ENCODE measurements around the gene CDK11A.
"Not testable (repeated sequence)": the region's sequence is repeated elsewhere in the genome, so short reads cannot be mapped to it uniquely, and the experiment has no call there.

The CDK11A gene

DNA sequence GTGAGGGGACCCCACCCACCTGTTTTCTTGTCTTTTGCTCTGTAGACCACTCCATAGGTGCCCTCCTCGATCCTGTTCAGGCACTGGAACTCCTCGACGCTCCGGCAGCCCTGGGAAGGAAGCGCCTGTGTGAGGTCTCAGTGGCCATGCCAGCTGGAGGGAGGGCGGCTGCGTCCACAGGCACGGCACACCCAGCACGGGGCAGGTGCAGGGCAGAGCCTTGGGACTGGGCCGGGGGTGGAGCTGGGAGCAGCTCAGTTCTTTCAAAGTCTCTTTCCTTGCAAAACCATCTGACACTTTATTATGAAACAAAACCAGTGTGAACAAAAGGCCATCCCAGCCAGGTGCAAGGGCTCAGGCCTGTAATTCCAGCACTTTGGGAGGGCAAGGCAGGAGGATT lies 18.5 kb downstream of the CDK11A start:
- not testable (repeated sequence) for H3K27ac ChIP-seq (ENCODE audit: low read depth, low read length); H3K4me3 ChIP-seq (ENCODE audit: low read depth, low read length); H3K9me3 ChIP-seq (ENCODE audit: control insufficient read depth, insufficient read depth, low read length); H3K9ac ChIP-seq (ENCODE audit: low read depth, low read length); H3K4me1 ChIP-seq (ENCODE audit: control insufficient read depth, insufficient read depth, low read length); H3K27me3 ChIP-seq (ENCODE audit: control insufficient read depth, insufficient read depth, low read length); H3K36me3 ChIP-seq (ENCODE audit: control insufficient read depth, insufficient read depth, low read length)

DNA sequence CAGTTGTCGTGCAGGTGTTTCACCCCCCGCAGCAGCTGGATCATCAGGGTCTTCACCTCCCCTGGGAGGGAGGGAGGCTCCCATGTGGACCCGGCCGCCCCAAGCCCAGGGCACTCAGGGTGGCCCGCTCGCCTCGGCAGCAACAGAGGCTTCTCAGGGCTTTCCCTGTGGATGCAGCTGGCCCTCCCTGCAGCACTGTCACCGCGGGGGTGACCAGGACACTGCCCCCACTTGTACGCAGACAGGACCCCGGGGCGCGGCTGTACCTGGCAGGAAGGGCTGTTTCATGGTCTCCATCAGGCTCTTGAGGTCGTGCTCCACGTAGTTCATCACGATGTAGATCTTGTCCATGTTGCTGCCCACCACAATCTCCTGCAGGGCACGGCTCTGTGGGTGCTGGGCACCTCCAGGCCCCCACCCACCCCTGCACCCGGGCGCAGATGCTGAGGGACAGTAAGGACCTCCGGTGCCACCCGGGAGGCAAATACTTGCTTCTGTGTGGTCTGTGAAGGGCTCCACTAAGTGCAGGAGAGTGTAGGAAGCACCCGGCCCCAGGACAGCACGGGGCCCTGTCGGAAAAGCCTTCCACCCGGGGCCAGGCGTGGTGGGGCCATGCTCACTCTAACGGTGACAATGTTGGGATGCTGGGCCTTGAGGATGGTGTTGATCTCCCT lies 19.7 kb downstream of the CDK11A start:
- not testable (repeated sequence) for H3K4me1 ChIP-seq (ENCODE audit: control insufficient read depth, insufficient read depth, low read length); H3K27ac ChIP-seq (ENCODE audit: low read depth, low read length); H3K9me3 ChIP-seq (ENCODE audit: control insufficient read depth, insufficient read depth, low read length); H3K27me3 ChIP-seq (ENCODE audit: control insufficient read depth, insufficient read depth, low read length); H3K36me3 ChIP-seq (ENCODE audit: control insufficient read depth, insufficient read depth, low read length); H3K4me3 ChIP-seq (ENCODE audit: low read depth, low read length); H3K9ac ChIP-seq (ENCODE audit: low read depth, low read length)

- H3K9me3 ChIP-seq (ENCODE audit: control insufficient read depth, insufficient read depth, low read length): no peaks in the 10 kb centered on the region
- peaks cover 7% of the 10 kb centered on the region; the same call in 1 of the 2 replicates for H3K36me3 ChIP-seq (ENCODE audit: control insufficient read depth, insufficient read depth, low read length)
- H3K4me3 ChIP-seq (ENCODE audit: low read depth, low read length): no peak overlapping the region
- no peak overlapping the region for H3K27ac ChIP-seq (ENCODE audit: low read depth, low read length)
- no peaks in the 10 kb centered on the region for H3K27me3 ChIP-seq (ENCODE audit: control insufficient read depth, insufficient read depth, low read length)
- no peak overlapping the region for H3K9ac ChIP-seq (ENCODE audit: low read depth, low read length)
- no peaks in the 10 kb centered on the region for H3K4me1 ChIP-seq (ENCODE audit: control insufficient read depth, insufficient read depth, low read length)
Observed at GRCh38 chr1:1703796-1704195, 20.4 kb downstream of the CDK11A start.

DNA sequence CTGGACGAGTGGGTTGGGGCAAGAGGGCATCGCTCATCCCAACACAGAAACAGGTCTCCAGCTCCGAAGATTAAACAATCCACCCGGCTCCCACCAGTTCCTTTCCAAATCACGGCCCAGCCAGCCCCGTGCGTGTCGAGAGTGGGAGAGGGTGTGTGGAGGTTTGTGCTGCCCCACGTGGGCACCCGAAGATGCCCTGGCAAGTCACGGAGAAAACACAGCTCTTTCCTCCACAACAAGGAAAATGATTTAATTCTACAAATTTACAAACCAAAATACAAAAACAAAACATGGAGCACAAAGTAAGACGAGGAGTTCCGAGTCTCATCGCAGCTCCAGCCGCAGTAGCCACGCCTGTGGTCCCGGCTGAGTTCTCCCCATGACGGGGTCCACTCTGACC lies 21.7 kb downstream of the CDK11A start:
- not testable (repeated sequence) for H3K36me3 ChIP-seq (ENCODE audit: control insufficient read depth, insufficient read depth, low read length); H3K9me3 ChIP-seq (ENCODE audit: control insufficient read depth, insufficient read depth, low read length); H3K4me3 ChIP-seq (ENCODE audit: low read depth, low read length)

DNA sequence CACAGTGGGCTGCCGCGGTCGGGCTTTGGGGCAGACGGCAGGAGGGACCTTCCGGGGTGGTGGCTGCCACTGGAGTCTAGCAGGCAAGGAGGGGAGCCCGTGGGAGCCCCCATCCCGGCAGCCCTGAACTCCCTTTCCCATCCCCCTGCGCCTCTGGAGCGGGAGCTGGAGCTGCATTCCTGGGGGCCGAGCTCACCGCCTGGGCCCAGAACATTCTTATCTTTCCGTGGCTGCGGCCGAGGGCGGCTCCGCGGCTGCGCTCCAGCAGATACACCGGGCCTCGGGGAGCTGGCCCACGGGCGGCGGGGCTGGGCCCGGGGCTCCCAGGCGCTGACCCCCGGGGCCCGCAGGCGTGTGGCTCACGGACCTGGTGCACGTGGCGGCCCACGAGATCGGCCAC lies 23.6 kb downstream of the CDK11A start:
- not testable (repeated sequence) for H3K27me3 ChIP-seq (ENCODE audit: control insufficient read depth, insufficient read depth, low read length); H3K4me1 ChIP-seq (ENCODE audit: control insufficient read depth, insufficient read depth, low read length); H3K4me3 ChIP-seq (ENCODE audit: low read depth, low read length); H3K9me3 ChIP-seq (ENCODE audit: control insufficient read depth, insufficient read depth, low read length); H3K27ac ChIP-seq (ENCODE audit: low read depth, low read length); H3K9ac ChIP-seq (ENCODE audit: low read depth, low read length); H3K36me3 ChIP-seq (ENCODE audit: control insufficient read depth, insufficient read depth, low read length)

More for the DNA sequence above, 21.7 kb downstream of the CDK11A start:
- not testable (repeated sequence) for H3K4me1 ChIP-seq (ENCODE audit: control insufficient read depth, insufficient read depth, low read length); H3K9ac ChIP-seq (ENCODE audit: low read depth, low read length); H3K27ac ChIP-seq (ENCODE audit: low read depth, low read length); H3K27me3 ChIP-seq (ENCODE audit: control insufficient read depth, insufficient read depth, low read length)

DNA sequence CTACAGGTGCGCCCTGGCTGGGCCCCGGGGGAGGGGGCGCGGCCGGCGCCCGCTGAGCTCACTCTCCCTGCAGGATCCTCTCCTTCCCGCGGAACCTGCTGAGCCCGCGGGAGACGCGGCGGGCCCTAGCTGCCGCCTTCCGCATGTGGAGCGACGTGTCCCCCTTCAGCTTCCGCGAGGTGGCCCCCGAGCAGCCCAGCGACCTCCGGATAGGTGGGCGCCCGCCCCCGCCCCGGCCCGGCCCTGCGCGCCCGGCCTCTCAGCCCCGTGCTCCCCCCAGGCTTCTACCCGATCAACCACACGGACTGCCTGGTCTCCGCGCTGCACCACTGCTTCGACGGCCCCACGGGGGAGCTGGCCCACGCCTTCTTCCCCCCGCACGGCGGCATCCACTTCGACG lies 24.1 kb downstream of the CDK11A start:
- H3K27ac ChIP-seq (ENCODE audit: low read depth, low read length); H3K4me3 ChIP-seq (ENCODE audit: low read depth, low read length); H3K9ac ChIP-seq (ENCODE audit: low read depth, low read length); H3K36me3 ChIP-seq (ENCODE audit: control insufficient read depth, insufficient read depth, low read length); H3K27me3 ChIP-seq (ENCODE audit: control insufficient read depth, insufficient read depth, low read length); H3K4me1 ChIP-seq (ENCODE audit: control insufficient read depth, insufficient read depth, low read length); H3K9me3 ChIP-seq (ENCODE audit: control insufficient read depth, insufficient read depth, low read length): not testable (repeated sequence)

- not testable (repeated sequence) for H3K9ac ChIP-seq (ENCODE audit: low read depth, low read length); H3K27ac ChIP-seq (ENCODE audit: low read depth, low read length); H3K4me1 ChIP-seq (ENCODE audit: control insufficient read depth, insufficient read depth, low read length); H3K36me3 ChIP-seq (ENCODE audit: control insufficient read depth, insufficient read depth, low read length); H3K4me3 ChIP-seq (ENCODE audit: low read depth, low read length); H3K27me3 ChIP-seq (ENCODE audit: control insufficient read depth, insufficient read depth, low read length); H3K9me3 ChIP-seq (ENCODE audit: control insufficient read depth, insufficient read depth, low read length)
Observed at GRCh38 chr1:1699061-1699460, 25.1 kb downstream of the CDK11A start.

GRCh38 chr1:1697358-1698183 lies 26.6 kb downstream of the CDK11A start:
- H3K9ac ChIP-seq (ENCODE audit: low read depth, low read length); H3K27me3 ChIP-seq (ENCODE audit: control insufficient read depth, insufficient read depth, low read length); H3K36me3 ChIP-seq (ENCODE audit: control insufficient read depth, insufficient read depth, low read length); H3K27ac ChIP-seq (ENCODE audit: low read depth, low read length); H3K4me1 ChIP-seq (ENCODE audit: control insufficient read depth, insufficient read depth, low read length); H3K4me3 ChIP-seq (ENCODE audit: low read depth, low read length); H3K9me3 ChIP-seq (ENCODE audit: control insufficient read depth, insufficient read depth, low read length): not testable (repeated sequence)

- not testable (repeated sequence) for H3K27me3 ChIP-seq (ENCODE audit: control insufficient read depth, insufficient read depth, low read length); H3K27ac ChIP-seq (ENCODE audit: low read depth, low read length); H3K4me1 ChIP-seq (ENCODE audit: control insufficient read depth, insufficient read depth, low read length); H3K9me3 ChIP-seq (ENCODE audit: control insufficient read depth, insufficient read depth, low read length); H3K9ac ChIP-seq (ENCODE audit: low read depth, low read length); H3K4me3 ChIP-seq (ENCODE audit: low read depth, low read length); H3K36me3 ChIP-seq (ENCODE audit: control insufficient read depth, insufficient read depth, low read length)
Observed at GRCh38 chr1:1696431-1697357, 27.5 kb downstream of the CDK11A start.

DNA sequence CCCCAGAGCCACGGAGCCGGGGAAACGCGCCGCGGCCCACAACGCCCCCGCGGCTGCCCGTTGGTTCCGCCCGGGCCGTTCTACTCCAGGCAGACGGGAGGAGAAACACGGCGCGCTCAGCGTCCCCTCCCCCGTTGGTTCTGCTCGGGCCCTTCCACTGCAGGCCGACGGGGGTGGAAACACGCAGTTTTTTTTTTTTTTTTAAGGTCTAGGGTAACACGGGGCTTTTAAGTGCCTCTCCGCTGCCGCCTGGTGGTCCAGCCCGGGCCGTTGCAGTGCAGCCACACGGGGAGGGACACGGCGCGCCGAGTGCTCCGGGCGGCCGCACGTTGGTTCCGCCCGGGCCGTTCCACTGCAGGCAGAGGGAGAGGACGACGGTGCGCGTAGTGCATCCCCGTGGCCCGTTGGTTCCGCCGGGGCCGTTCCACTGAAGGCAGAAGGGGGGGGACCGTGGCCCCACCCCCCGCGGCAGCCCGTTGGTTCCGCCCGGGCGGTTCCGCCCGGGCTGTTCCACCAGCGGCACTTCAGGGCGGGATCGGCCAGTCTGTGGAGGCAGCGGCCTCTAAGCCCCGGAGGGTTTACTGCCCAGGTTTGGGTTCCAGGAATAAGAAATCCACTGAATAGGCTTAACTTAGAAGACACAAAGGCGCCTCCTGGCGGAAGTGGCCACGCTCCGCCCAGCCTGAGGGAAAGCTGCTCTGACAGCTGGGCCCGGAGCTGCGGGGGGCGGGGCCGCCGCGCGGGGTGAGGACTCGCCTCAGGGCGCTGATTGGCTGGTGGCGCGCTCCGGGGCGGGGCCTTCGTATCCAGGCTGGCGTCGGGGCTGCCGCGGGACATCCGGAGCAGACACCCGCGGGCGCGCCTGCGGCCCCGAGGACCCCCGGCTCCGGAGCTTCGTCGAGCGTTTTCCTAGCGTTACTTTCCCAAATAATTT lies 31.2 kb downstream of the CDK11A start, which contains the start of gene SLC35E2B:
SLC35E2B (minus strand) TSS at position 82 of the 934 bp plus-strand sequence. CDS start 16,096 bp downstream, outside the sequence.
- H3K4me1 ChIP-seq (ENCODE audit: control insufficient read depth, insufficient read depth, low read length); H3K27me3 ChIP-seq (ENCODE audit: control insufficient read depth, insufficient read depth, low read length); H3K9me3 ChIP-seq (ENCODE audit: control insufficient read depth, insufficient read depth, low read length); H3K36me3 ChIP-seq (ENCODE audit: control insufficient read depth, insufficient read depth, low read length): not testable (repeated sequence)
- Histone ChIP-seq H3K9ac (ENCODE audit: low read depth, low read length) (peak within 1 kb of the TSS; percentile 93), H3K27ac (ENCODE audit: low read depth, low read length) (peak within 1 kb of the TSS; percentile 93), H3K4me3 (ENCODE audit: low read depth, low read length) (peak within 1 kb of the TSS; percentile 63)
